Astrocyte (in vitro differentiated cells and primary cell): ENCODE data around the gene GRIK1. TPM values are rescaled to one million over a fixed set of nuclear protein-coding genes. Genes with fewer than 3 reads are reported as not detected.

ENCODE experiments used
- DNase-seq: peaks from one replicate; pipeline ENCODE4 v3.0.0-alpha.2; 2010; ENCODE audit warnings: low read depth
- FAIRE-seq: peaks from 2 replicates; lab custom pipeline; 2011; peaks lifted over from hg19 to GRCh38; lab: Jason Lieb, UNC
- H2AFZ ChIP-seq: 2 replicates; pipeline ENCODE4 v1.6.0; 2012; ENCODE audit warnings: low read depth, low read length, inconsistent platforms
- H3K27ac ChIP-seq: 2 replicates; pipeline ENCODE4 v1.5.1; 2011; ENCODE audit warnings: low read depth, low read length, inconsistent platforms
- H3K27me3 ChIP-seq: 2 replicates; pipeline ENCODE4 v1.6.0; 2011; ENCODE audit warnings: low read length, inconsistent platforms; ENCODE audit not compliant: insufficient read depth
- H3K36me3 ChIP-seq: 2 replicates; pipeline ENCODE4 v1.5.1; 2011; ENCODE audit warnings: low read length, inconsistent platforms; ENCODE audit not compliant: insufficient read depth
- H3K4me1 ChIP-seq: 2 replicates; pipeline ENCODE4 v1.5.1; 2011; ENCODE audit warnings: low read length, inconsistent platforms; ENCODE audit not compliant: insufficient read depth
- H3K4me2 ChIP-seq: 2 replicates; pipeline ENCODE4 v1.6.0; 2012; ENCODE audit warnings: low read length, inconsistent platforms
- H3K4me3 ChIP-seq: 2 replicates; pipeline ENCODE4 v1.5.1; 2011; ENCODE audit warnings: low read depth, mild to moderate bottlenecking, low read length, inconsistent platforms; ENCODE audit not compliant: insufficient read depth
- H3K79me2 ChIP-seq: 2 replicates; pipeline ENCODE4 v1.6.0; 2012; ENCODE audit warnings: mild to moderate bottlenecking, low read length, inconsistent platforms; ENCODE audit not compliant: insufficient read depth
- H3K9ac ChIP-seq: 2 replicates; pipeline ENCODE4 v1.6.0; 2012; ENCODE audit warnings: mild to moderate bottlenecking, low read length, inconsistent platforms
- H3K9me3 ChIP-seq: 2 replicates; pipeline ENCODE4 v1.5.1; 2012; ENCODE audit warnings: low read depth, mild to moderate bottlenecking, low read length, inconsistent platforms; ENCODE audit not compliant: insufficient read depth
- H4K20me1 ChIP-seq: 2 replicates; pipeline ENCODE4 v1.6.0; 2012; ENCODE audit warnings: low read length, inconsistent platforms; ENCODE audit not compliant: insufficient read depth
- H3K27ac Mint-ChIP-seq: one replicate; pipeline ENCODE4 v1.8.0; 2021; ENCODE audit warnings: mild to moderate bottlenecking, mixed read lengths; ENCODE audit not compliant: unreplicated experiment
- H3K27me3 Mint-ChIP-seq: one replicate; pipeline ENCODE4 v1.8.0; 2021; ENCODE audit warnings: low read depth, mixed read lengths; ENCODE audit not compliant: unreplicated experiment
- H3K36me3 Mint-ChIP-seq: one replicate; pipeline ENCODE4 v1.8.0; 2021; ENCODE audit warnings: low read depth, mixed read lengths; ENCODE audit not compliant: unreplicated experiment
- H3K4me1 Mint-ChIP-seq: one replicate; pipeline ENCODE4 v1.8.0; 2021; ENCODE audit warnings: low read depth, mixed read lengths; ENCODE audit not compliant: unreplicated experiment
- H3K4me3 Mint-ChIP-seq: one replicate; pipeline ENCODE4 v1.8.0; 2021; ENCODE audit warnings: mild to moderate bottlenecking, moderate library complexity, mixed read lengths; ENCODE audit not compliant: unreplicated experiment
- H3K9me3 Mint-ChIP-seq: one replicate; pipeline ENCODE4 v1.8.0; 2021; ENCODE audit warnings: mild to moderate bottlenecking, mixed read lengths; ENCODE audit not compliant: unreplicated experiment
- CTCF ChIP-seq: IDR thresholded peaks from 2 replicates; pipeline ENCODE4 v1.5.1; 2011; ENCODE audit warnings: low read depth, mild to moderate bottlenecking, inconsistent platforms, low read length, moderate library complexity; ENCODE audit not compliant: insufficient read depth
- EZH2 ChIP-seq: IDR thresholded peaks from 2 replicates; pipeline ENCODE4 v1.6.1; 2012; ENCODE audit warnings: mild to moderate bottlenecking, low read length, inconsistent platforms; ENCODE audit not compliant: insufficient read depth
- total RNA-seq: library from RNA; stranded (reverse); gene quantifications from 2 replicates; pipeline ENCODE4 v1.2.1, GENCODE V29; 2021

GRIK1 gene
- total RNA-seq, 1 donor from 2014 or later: not detected

DNA sequence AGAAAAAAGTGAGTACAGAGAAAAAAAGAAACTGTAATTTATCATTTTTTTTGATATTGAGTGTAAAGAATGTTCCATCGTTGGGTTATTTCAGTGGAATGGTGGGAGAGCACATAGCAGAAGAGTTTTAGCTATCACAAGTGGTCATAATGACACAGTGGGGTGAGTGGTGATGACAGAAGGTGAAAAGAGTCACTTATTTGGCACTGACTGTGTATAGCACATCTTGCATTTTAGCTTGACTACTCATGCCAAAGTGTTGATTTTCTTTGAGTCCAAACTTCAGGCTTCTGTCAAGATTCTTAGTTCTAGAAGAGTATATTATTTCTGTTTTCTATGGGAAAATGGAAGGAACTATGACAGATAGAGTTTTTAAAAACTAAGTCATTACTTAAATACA, 261.2 kb downstream of the GRIK1 start:
- Histone ChIP-seq H3K4me2 (no peak overlapping the region), H2AFZ (no peak overlapping the region), H3K4me1 (no peaks in the 10 kb centered on the region), H3K36me3 (no peaks in the 10 kb centered on the region), H3K4me3 (no peak overlapping the region), H3K79me2 (no peaks in the 10 kb centered on the region), H3K27me3 (no peaks in the 10 kb centered on the region), H3K9me3 (no peaks in the 10 kb centered on the region), H3K9ac (no peak overlapping the region), H3K27ac (no peak overlapping the region), H4K20me1 (no peaks in the 10 kb centered on the region)
- no peak for TF ChIP-seq EZH2
- FAIRE-seq: no peak
- Mint-ChIP-seq H3K4me3 (no peak overlapping the region), H3K27ac (no peak overlapping the region), H3K9me3 (peaks cover 2% of the 10 kb centered on the region), H3K27me3 (no peaks in the 10 kb centered on the region), H3K4me1 (no peaks in the 10 kb centered on the region), H3K36me3 (no peaks in the 10 kb centered on the region)
- DNase-seq: no peak

- Histone ChIP-seq H3K9ac (no peak overlapping the region), H3K27ac (no peak overlapping the region), H4K20me1 (no peaks in the 10 kb centered on the region), H3K36me3 (no peaks in the 10 kb centered on the region), H3K4me2 (no peak overlapping the region), H3K9me3 (no peaks in the 10 kb centered on the region), H3K79me2 (no peaks in the 10 kb centered on the region), H3K4me3 (no peak overlapping the region), H3K27me3 (no peaks in the 10 kb centered on the region), H2AFZ (no peak overlapping the region), H3K4me1 (no peaks in the 10 kb centered on the region)
- Mint-ChIP-seq H3K27me3 (no peaks in the 10 kb centered on the region), H3K27ac (no peak overlapping the region), H3K9me3 (no peaks in the 10 kb centered on the region), H3K36me3 (no peaks in the 10 kb centered on the region), H3K4me3 (no peak overlapping the region), H3K4me1 (no peaks in the 10 kb centered on the region)
- DNase-seq: no peak
- FAIRE-seq: no peak
- TF ChIP-seq CTCF (no peak), EZH2 (no peak)
These were observed 262.5 kb downstream of the GRIK1 start for GRCh38 chr21:29677326-29677725.

DNA sequence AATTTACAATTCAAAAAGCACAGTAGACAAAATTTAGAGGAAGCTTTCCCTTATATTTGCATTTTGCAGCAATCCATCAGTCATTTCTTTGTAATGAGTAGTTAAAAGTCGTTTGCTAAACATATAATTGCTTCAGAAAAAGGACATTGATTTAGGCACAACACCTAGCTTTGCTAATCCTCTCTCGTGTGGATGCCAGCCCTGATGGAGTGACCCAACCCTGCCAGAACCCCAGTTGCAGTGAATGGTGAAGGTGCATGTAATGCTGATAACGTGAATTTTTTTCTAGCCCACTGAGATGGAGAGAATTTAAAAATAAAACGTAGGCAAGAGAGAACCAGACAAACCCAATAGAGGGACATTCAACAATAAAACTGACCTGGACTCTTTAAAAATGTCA, 263.4 kb downstream of the GRIK1 start:
- no peak overlapping the region for H3K9ac ChIP-seq
- TF ChIP-seq CTCF (no peak), EZH2 (no peak)
- no peak overlapping the region for H3K27ac Mint-ChIP-seq

More for the DNA sequence above, 263.4 kb downstream of the GRIK1 start:
- H3K4me1 ChIP-seq: no peaks in the 10 kb centered on the region
- no peaks in the 10 kb centered on the region for H3K36me3 ChIP-seq
- H3K4me1 Mint-ChIP-seq: no peaks in the 10 kb centered on the region
- no peaks in the 10 kb centered on the region for H3K27me3 ChIP-seq
- FAIRE-seq (no peak), DNase-seq (no peak)
- no peaks in the 10 kb centered on the region for H3K9me3 Mint-ChIP-seq
- H3K4me2 ChIP-seq: no peak overlapping the region
- no peak overlapping the region for H2AFZ ChIP-seq
- no peak overlapping the region for H3K27ac ChIP-seq
- no peaks in the 10 kb centered on the region for H3K9me3 ChIP-seq
- no peak overlapping the region for H3K4me3 ChIP-seq
- H3K27me3 Mint-ChIP-seq: no peaks in the 10 kb centered on the region
- no peaks in the 10 kb centered on the region for H3K36me3 Mint-ChIP-seq
- H3K4me3 Mint-ChIP-seq: no peak overlapping the region
- no peaks in the 10 kb centered on the region for H4K20me1 ChIP-seq
- no peaks in the 10 kb centered on the region for H3K79me2 ChIP-seq
